Parathyroid adenoma (tissue), 2 donors: ENCODE measurements around the gene KIRREL3.

ENCODE experiments used
- H2AFZ ChIP-seq: fragments of 300-600 bp; sonication (generic); one replicate; pipeline ENCODE4 v1.7.0; 2017; ENCODE audit warnings: antibody characterized with exemption, mild to moderate bottlenecking
- H3K27ac ChIP-seq: fragments of 300-600 bp; sonication (generic); one replicate; pipeline ENCODE4 v1.7.0; 2017
- H3K27me3 ChIP-seq: fragments of 300-600 bp; sonication (generic); one replicate; pipeline ENCODE4 v1.7.0; 2017; ENCODE audit warnings: low read length; ENCODE audit not compliant: control insufficient read depth, insufficient read depth
- H3K36me3 ChIP-seq: fragments of 300-600 bp; sonication (generic); one replicate; pipeline ENCODE4 v1.7.0; 2017; ENCODE audit warnings: low read length; ENCODE audit not compliant: control insufficient read depth, insufficient read depth
- H3K4me1 ChIP-seq: fragments of 300-600 bp; sonication (generic); one replicate; pipeline ENCODE4 v1.7.0; 2017; ENCODE audit warnings: control low read depth
- H3K4me2 ChIP-seq: fragments of 300-600 bp; sonication (generic); one replicate; pipeline ENCODE4 v1.7.0; 2017; ENCODE audit warnings: low read length
- H3K4me3 ChIP-seq: fragments of 300-600 bp; sonication (generic); one replicate; pipeline ENCODE4 v1.7.0; 2017; ENCODE audit warnings: low read depth, low read length
- H3K79me2 ChIP-seq: fragments of 300-600 bp; sonication (generic); one replicate; pipeline ENCODE4 v1.7.0; 2017; ENCODE audit warnings: control low read depth
- H3K9ac ChIP-seq: fragments of 300-600 bp; sonication (generic); one replicate; pipeline ENCODE4 v1.7.0; 2017; ENCODE audit warnings: mild to moderate bottlenecking
- H3K9me3 ChIP-seq: fragments of 300-600 bp; sonication (generic); one replicate; pipeline ENCODE4 v1.7.0; 2017; ENCODE audit warnings: low read length; ENCODE audit not compliant: control insufficient read depth
- CTCF ChIP-seq: fragments of 300-600 bp; sonication (generic); IDR thresholded peaks from one replicate; pipeline ENCODE4 v1.7.0; 2017; ENCODE audit warnings: antibody characterized with exemption, mild to moderate bottlenecking
- donor health status: primary hyperparathyroidism.

KIRREL3 gene

GRCh38 chr11:126841999-126842398 lies 158.6 kb downstream of the KIRREL3 start:
- Histone ChIP-seq H3K4me2 (no peak overlapping the region), H3K9me3 (no peaks in the 10 kb centered on the region), H3K4me3 (no peak overlapping the region), H3K4me1 (no peaks in the 10 kb centered on the region), H2AFZ (no peak overlapping the region), H3K79me2 (no peaks in the 10 kb centered on the region), H3K9ac (no peak overlapping the region), H3K36me3 (no peaks in the 10 kb centered on the region), H3K27me3 (no peaks in the 10 kb centered on the region), H3K27ac (no peak overlapping the region)
- no peak for TF ChIP-seq CTCF

- Histone ChIP-seq H3K9me3 (no peaks in the 10 kb centered on the region), H3K4me2 (no peak overlapping the region), H3K79me2 (no peaks in the 10 kb centered on the region), H3K27me3 (no peaks in the 10 kb centered on the region), H3K4me1 (no peaks in the 10 kb centered on the region), H2AFZ (no peak overlapping the region), H3K27ac (no peak overlapping the region), H3K4me3 (no peak overlapping the region), H3K9ac (no peak overlapping the region), H3K36me3 (no peaks in the 10 kb centered on the region)
- TF ChIP-seq CTCF, result no peak
Measured at GRCh38 chr11:126840975-126841374, 159.6 kb downstream of the KIRREL3 start.

- Histone ChIP-seq H2AFZ (no peak overlapping the region), H3K4me1 (no peaks in the 10 kb centered on the region), H3K36me3 (no peaks in the 10 kb centered on the region), H3K79me2 (no peaks in the 10 kb centered on the region), H3K4me3 (no peak overlapping the region), H3K9ac (no peak overlapping the region), H3K27me3 (no peaks in the 10 kb centered on the region), H3K4me2 (no peak overlapping the region), H3K27ac (no peak overlapping the region), H3K9me3 (no peaks in the 10 kb centered on the region)
- TF ChIP-seq CTCF, result no peak
Measured at GRCh38 chr11:126840201-126840886, 160.2 kb downstream of the KIRREL3 start.

- H3K4me2 ChIP-seq, result no peak overlapping the region
- H3K9ac ChIP-seq, result no peak overlapping the region
- H3K27me3 ChIP-seq, result no peaks in the 10 kb centered on the region
- no peaks in the 10 kb centered on the region for H3K79me2 ChIP-seq
- H3K4me1 ChIP-seq, result no peaks in the 10 kb centered on the region
- no peak overlapping the region for H2AFZ ChIP-seq
- no peak overlapping the region for H3K27ac ChIP-seq
- H3K9me3 ChIP-seq, result no peaks in the 10 kb centered on the region
- H3K36me3 ChIP-seq, result no peaks in the 10 kb centered on the region
- no peak for TF ChIP-seq CTCF
- no peak overlapping the region for H3K4me3 ChIP-seq
Measured at GRCh38 chr11:126839496-126839895, 161.1 kb downstream of the KIRREL3 start.

GRCh38 chr11:126838779-126839178 lies 161.8 kb downstream of the KIRREL3 start:
- H3K9ac ChIP-seq, result no peak overlapping the region
- no peaks in the 10 kb centered on the region for H3K36me3 ChIP-seq
- H3K27ac ChIP-seq, result no peak overlapping the region
- no peaks in the 10 kb centered on the region for H3K27me3 ChIP-seq
- H3K4me3 ChIP-seq, result no peak overlapping the region
- no peak overlapping the region for H3K4me2 ChIP-seq
- H2AFZ ChIP-seq, result no peak overlapping the region
- TF ChIP-seq CTCF, result no peak
- H3K4me1 ChIP-seq, result no peaks in the 10 kb centered on the region
- H3K9me3 ChIP-seq, result no peaks in the 10 kb centered on the region
- no peaks in the 10 kb centered on the region for H3K79me2 ChIP-seq
